SK-N-SH treated with all-trans-retinoic acid at 6 μM for 48 hours (cell line): ENCODE measurements around the gene ZKSCAN4.

Source experiments
- BACH2 ChIP-seq: fragments of 250-450 bp; sonication (Bioruptor Pico); IDR thresholded peaks from 2 replicates; pipeline ENCODE4 v1.9.0; 2021; ENCODE audit warnings: mild to moderate bottlenecking, borderline replicate concordance
- ESRRG ChIP-seq: fragments of 250-450 bp; sonication (Bioruptor Pico); IDR thresholded peaks from 2 replicates; pipeline ENCODE4 v1.6.1; 2021; ENCODE audit warnings: mild to moderate bottlenecking
- PPARA ChIP-seq: fragments of 250-450 bp; sonication (Bioruptor Pico); IDR thresholded peaks from 2 replicates; pipeline ENCODE4 v1.5.0; 2020; ENCODE audit warnings: mild to moderate bottlenecking, borderline replicate concordance
- RARB ChIP-seq: fragments of 250-450 bp; sonication (Bioruptor Pico); IDR thresholded peaks from 2 replicates; pipeline ENCODE4 v1.8.0; 2021; ENCODE audit warnings: mild to moderate bottlenecking, moderate library complexity
- ZC3H10 ChIP-seq: fragments of 250-450 bp; sonication (Bioruptor Pico); IDR thresholded peaks from 2 replicates; pipeline ENCODE4 v1.5.1; 2021; ENCODE audit warnings: mild to moderate bottlenecking, moderate library complexity

GRCh38 chr6:28254121-28254519 lies 2.1 kb upstream of the ZKSCAN4 start:
- TF ChIP-seq ZC3H10 (CRISPR knock-in tag) (no peak), BACH2 (CRISPR knock-in tag) (no peak), ESRRG (no peak), RARB (CRISPR knock-in tag) (no peak), PPARA (no peak)
